22Rv1 (cell line): ENCODE measurements around the gene LHFPL2.

Experiments
- ZFX ChIP-seq: fragments of 450-650 bp; IDR thresholded peaks from 2 replicates; pipeline ENCODE4 v1.6.1; 2017; ENCODE audit warnings: antibody characterized with exemption, borderline replicate concordance
- TF ChIP-seq, protein P1 (sequence below): fragments of 450-650 bp; IDR thresholded peaks from 2 replicates; pipeline ENCODE4 v1.5.1; 2017; ENCODE audit warnings: mild to moderate bottlenecking

DNA sequence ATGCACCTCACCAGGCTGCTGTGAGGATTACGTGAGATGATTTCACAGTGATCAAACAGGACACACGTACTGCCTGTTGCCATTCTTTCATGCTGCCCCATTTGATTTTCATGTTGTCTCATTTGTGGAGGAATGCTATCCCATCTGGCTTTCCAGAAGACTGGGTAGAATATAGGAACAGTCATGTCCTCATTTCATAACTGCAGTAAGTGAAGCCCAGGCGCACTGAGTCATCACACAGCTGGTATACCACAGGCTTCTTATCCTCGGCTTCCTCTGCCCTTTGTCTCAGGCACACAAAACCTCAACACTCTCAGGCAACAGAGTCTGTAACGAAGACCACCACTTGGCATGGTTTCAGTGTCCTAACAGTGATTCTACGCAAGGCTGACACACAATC lies 62.3 kb downstream of the LHFPL2 start:
- TF ChIP-seq, protein P1, sequence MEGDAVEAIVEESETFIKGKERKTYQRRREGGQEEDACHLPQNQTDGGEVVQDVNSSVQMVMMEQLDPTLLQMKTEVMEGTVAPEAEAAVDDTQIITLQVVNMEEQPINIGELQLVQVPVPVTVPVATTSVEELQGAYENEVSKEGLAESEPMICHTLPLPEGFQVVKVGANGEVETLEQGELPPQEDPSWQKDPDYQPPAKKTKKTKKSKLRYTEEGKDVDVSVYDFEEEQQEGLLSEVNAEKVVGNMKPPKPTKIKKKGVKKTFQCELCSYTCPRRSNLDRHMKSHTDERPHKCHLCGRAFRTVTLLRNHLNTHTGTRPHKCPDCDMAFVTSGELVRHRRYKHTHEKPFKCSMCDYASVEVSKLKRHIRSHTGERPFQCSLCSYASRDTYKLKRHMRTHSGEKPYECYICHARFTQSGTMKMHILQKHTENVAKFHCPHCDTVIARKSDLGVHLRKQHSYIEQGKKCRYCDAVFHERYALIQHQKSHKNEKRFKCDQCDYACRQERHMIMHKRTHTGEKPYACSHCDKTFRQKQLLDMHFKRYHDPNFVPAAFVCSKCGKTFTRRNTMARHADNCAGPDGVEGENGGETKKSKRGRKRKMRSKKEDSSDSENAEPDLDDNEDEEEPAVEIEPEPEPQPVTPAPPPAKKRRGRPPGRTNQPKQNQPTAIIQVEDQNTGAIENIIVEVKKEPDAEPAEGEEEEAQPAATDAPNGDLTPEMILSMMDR: no peak
- TF ChIP-seq ZFX: no peak
